Erythroblast (primary cell): ENCODE results near the gene FTO.

Experiments
- GATA1 ChIP-seq: IDR thresholded peaks from 2 replicates; pipeline ENCODE4 v1.6.1; 2011; ENCODE audit warnings: low read depth, mild to moderate bottlenecking, control low read depth, low read length, moderate library complexity
- POLR2A ChIP-seq: IDR thresholded peaks from 2 replicates; pipeline ENCODE4 v1.6.1; 2011; ENCODE audit warnings: mild to moderate bottlenecking, low read length

- no peak for TF ChIP-seq POLR2A
- no peak for TF ChIP-seq GATA1
Observed at GRCh38 chr16:53895851-53896250, 191.9 kb downstream of the FTO start.
